ENCODE measurements around the gene OTUB2.

The OTUB2 gene

DNA sequence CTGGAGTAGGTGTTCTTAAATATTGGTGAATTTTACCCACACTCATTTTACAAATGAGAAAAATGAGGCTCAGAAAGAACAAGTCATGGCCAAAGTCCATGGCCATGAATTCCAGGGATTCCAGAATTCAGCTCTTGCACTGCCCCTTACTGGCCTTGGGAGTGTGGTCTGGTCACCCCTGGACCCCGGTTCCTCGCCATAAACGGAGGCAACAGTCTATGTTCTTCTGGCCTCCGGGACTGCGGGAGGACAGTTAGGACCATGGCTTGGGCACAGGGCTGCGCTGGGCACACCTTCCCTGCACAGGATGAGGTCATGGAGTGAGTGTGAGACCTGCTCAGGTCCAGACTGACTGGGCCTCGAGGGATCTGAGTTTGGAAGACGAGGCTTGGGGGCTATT, 22.1 kb upstream of the OTUB2 start:
- no peak for DNase-seq (ENCODE audit: extremely low spot score)
- TF ChIP-seq, protein P1, sequence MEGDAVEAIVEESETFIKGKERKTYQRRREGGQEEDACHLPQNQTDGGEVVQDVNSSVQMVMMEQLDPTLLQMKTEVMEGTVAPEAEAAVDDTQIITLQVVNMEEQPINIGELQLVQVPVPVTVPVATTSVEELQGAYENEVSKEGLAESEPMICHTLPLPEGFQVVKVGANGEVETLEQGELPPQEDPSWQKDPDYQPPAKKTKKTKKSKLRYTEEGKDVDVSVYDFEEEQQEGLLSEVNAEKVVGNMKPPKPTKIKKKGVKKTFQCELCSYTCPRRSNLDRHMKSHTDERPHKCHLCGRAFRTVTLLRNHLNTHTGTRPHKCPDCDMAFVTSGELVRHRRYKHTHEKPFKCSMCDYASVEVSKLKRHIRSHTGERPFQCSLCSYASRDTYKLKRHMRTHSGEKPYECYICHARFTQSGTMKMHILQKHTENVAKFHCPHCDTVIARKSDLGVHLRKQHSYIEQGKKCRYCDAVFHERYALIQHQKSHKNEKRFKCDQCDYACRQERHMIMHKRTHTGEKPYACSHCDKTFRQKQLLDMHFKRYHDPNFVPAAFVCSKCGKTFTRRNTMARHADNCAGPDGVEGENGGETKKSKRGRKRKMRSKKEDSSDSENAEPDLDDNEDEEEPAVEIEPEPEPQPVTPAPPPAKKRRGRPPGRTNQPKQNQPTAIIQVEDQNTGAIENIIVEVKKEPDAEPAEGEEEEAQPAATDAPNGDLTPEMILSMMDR (IDR thresholded peaks at IDR 0.05; ENCODE audit: control extremely low read depth, extremely low read depth, low read depth, missing control alignments), result no peak
- POLR2A ChIA-PET, result interaction anchor here (1.3 kb wide), 1 partner anchor 45 kb away, joined by 3 read pairs; no protein-coding TSS in a partner anchor
- CTCF ChIA-PET, result interaction anchor here (0.8 to 17.4 kb wide), 14 partner anchors 12 to 349 kb away, joined by 3 to 664 read pairs (median 4); partner anchors contain the start of gene OTUB2

DNA sequence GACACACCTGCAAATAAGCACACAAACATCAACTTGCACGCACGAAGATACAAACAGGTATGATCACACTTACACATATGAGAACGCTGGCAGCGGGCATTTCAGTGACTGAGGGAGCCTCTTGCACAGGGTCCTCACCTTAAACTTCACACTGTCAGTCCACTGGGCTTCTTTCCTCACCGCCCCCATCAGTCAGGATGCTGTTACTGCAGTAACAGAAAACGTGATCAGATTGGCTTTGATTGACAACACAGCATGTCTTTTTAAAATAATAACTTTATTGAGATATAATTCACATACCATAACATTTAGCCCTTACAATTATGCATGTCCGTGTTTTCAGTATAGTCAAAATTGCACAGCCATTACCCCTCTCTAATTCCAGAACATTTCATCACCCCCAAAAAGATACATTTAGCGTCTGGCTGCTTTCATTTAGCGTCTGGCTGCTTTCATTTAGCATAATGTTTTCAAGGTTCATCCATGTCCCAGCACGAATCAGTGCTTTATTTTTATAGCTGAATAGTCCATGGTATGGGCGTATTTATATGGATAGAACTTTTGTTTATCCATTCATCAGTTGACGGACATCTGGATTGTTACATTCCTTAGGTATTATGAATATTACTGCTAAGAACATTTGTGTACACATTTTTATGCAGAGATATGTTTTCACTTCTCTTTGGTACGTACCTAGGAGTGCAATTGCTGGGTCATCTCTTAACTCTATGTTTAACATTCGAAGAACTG, 20.6 kb upstream of the OTUB2 start:
- TF ChIP-seq, protein P1 (IDR thresholded peaks at IDR 0.05; ENCODE audit: control extremely low read depth, extremely low read depth, low read depth, missing control alignments), result peak; percentile 44
- ChIA-PET CTCF (interaction anchor here (0.7 to 17.4 kb wide), 11 partner anchors 9 to 81 kb away, joined by 3 to 664 read pairs (median 4); partner anchors contain the start of gene OTUB2), POLR2A (interaction anchor here (1.3 kb wide), 1 partner anchor 47 kb away, joined by 3 read pairs; no protein-coding TSS in a partner anchor)
- peak; percentile 61 for DNase-seq (ENCODE audit: extremely low spot score)

DNA sequence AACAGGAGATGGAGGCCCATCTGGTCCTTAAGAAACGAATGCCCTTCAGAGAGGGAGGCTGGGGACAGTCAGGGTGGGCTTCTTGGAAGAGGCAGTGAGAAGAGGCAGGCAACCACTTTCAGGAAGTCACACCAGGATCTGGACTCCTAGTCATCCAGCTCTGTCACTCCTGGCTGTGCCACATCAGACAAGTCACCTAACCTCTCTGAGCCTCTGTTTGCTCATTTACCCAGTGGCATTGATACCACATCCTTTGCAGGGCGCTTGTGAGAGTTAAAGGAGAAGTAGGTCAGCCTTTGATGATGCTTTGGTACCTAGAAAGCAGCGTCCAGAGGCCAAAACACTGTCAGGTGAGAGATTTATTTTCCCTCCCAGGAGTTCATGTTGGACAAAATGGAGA, 17.9 kb upstream of the OTUB2 start:
- ChIA-PET POLR2A (no interaction called here), CTCF (interaction anchor here (1.5 to 3.4 kb wide), 2 partner anchors 9 to 68 kb away, joined by 4 to 19 read pairs; no protein-coding TSS in a partner anchor)
- DNase-seq (ENCODE audit: extremely low spot score), result no peak
- TF ChIP-seq, protein P1 (IDR thresholded peaks at IDR 0.05; ENCODE audit: control extremely low read depth, extremely low read depth, low read depth, missing control alignments), result no peak

DNA sequence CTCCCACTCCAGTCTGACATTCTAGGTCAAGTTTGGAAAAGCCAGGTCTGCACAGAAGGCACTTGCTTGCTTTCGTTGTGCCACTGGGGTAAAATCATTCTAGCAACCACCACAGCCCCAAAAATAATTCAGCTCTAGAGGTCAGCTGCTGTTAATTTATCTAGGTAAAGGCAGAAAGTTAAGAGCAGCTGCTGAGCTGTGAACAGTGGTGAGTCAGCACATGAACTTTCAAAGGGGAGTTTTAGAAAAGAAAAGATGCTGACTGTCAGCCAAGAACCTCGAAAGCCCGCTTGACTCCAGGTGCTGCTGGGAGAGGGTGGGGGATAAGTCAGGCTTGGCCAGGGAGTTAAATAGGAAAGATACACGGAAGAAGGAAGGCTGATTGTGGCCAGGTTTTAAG, 16.4 kb upstream of the OTUB2 start:
- DNase-seq (ENCODE audit: extremely low spot score), result peak; percentile 67
- ChIA-PET CTCF (interaction anchor here (1.1 to 3.4 kb wide), 7 partner anchors 8 to 73 kb away, joined by 3 to 19 read pairs (median 5); no protein-coding TSS in a partner anchor), POLR2A (no interaction called here)
- TF ChIP-seq, protein P1 (IDR thresholded peaks at IDR 0.05; ENCODE audit: control extremely low read depth, extremely low read depth, low read depth, missing control alignments), result no peak

DNA sequence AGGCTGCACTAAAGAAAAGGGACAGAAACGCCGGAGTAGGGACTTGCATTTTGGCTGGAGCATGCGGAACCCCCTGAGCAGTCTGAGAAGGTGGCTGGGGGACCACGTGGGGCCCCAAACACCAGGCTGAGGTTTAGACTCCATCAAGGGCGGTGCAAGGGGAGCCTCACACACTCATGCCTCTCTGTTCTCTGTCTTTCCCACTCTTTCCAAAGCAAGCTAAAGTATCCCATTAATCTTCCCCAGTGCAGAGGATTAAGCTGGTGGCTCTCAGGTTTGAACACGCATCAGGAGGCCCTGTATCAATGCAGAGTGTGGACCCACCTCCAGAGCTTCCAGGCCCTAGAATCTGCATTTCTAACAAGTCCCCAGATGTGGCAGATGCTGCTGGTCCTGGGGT, 15.5 kb upstream of the OTUB2 start:
- CTCF ChIA-PET, result interaction anchor here (0.7 to 3.6 kb wide), 9 partner anchors 8 to 169 kb away, joined by 3 to 19 read pairs (median 5); no protein-coding TSS in a partner anchor
- TF ChIP-seq, protein P1 (IDR thresholded peaks at IDR 0.05; ENCODE audit: control extremely low read depth, extremely low read depth, low read depth, missing control alignments), result no peak
- no peak for DNase-seq (ENCODE audit: extremely low spot score)
- POLR2A ChIA-PET, result no interaction called here

DNA sequence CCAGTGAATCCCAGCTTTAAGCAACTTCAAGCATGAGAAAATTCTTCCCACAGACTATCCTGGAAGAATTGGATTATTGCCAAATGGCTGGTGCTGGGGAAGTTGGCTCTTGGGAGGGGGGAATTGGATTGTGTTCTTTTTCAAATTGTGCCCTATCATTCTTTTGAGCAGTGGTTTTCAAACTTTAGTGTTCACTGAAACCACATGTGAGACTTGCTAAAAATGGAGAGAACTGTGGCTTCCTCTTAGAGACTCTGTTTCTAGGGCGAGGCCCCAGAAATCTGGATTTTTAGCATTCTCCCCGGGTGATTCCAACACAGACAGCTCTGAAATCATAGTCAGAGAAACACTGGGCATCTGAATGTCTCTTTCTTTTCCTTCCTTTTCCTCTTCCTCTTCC, 14.3 kb upstream of the OTUB2 start:
- TF ChIP-seq, protein P1 (IDR thresholded peaks at IDR 0.05; ENCODE audit: control extremely low read depth, extremely low read depth, low read depth, missing control alignments), result no peak
- ChIA-PET POLR2A (no interaction called here), CTCF (interaction anchor here (0.7 to 3.6 kb wide), 12 partner anchors 8 to 168 kb away, joined by 3 to 18 read pairs (median 4); no protein-coding TSS in a partner anchor)
- DNase-seq (ENCODE audit: extremely low spot score), result no peak
